Measurements from ENCODE around the gene MYL3. TPM values are rescaled to one million over a fixed set of nuclear protein-coding genes. Genes with fewer than 3 reads are reported as not detected.

MYL3 gene
- total RNA-seq, 1 donor from 2014 or later, result not detected

- H3K9me3 Mint-ChIP-seq (ENCODE audit: unreplicated experiment), result peaks cover 4% of the 10 kb centered on the region
- no peak for TF ChIP-seq CTCF (IDR thresholded peaks at IDR 0.05; ENCODE audit: partially characterized antibody, unreplicated experiment)
- no peaks in the 10 kb centered on the region for H3K4me1 Mint-ChIP-seq (ENCODE audit: low read depth, unreplicated experiment)
- H3K4me3 Mint-ChIP-seq (ENCODE audit: unreplicated experiment), result no peak overlapping the region
- H3K27ac Mint-ChIP-seq (ENCODE audit: unreplicated experiment), result no peak overlapping the region
- peaks cover 10% of the 10 kb centered on the region for H3K27me3 Mint-ChIP-seq (ENCODE audit: unreplicated experiment)
- no peaks in the 10 kb centered on the region for H3K36me3 Mint-ChIP-seq (ENCODE audit: unreplicated experiment)
- peak; percentile 13 for DNase-seq
Observed at GRCh38 chr3:46899151-46900006, 36.1 kb upstream of the MYL3 start.

- H3K36me3 Mint-ChIP-seq (ENCODE audit: unreplicated experiment), result no peaks in the 10 kb centered on the region
- no peaks in the 10 kb centered on the region for H3K4me1 Mint-ChIP-seq (ENCODE audit: low read depth, unreplicated experiment)
- H3K9me3 Mint-ChIP-seq (ENCODE audit: unreplicated experiment), result peaks cover 4% of the 10 kb centered on the region
- H3K4me3 Mint-ChIP-seq (ENCODE audit: unreplicated experiment), result no peak overlapping the region
- no peak overlapping the region for H3K27ac Mint-ChIP-seq (ENCODE audit: unreplicated experiment)
- no peak for TF ChIP-seq CTCF (IDR thresholded peaks at IDR 0.05; ENCODE audit: partially characterized antibody, unreplicated experiment)
- peak; percentile 35 for DNase-seq
- H3K27me3 Mint-ChIP-seq (ENCODE audit: unreplicated experiment), result peaks cover 12% of the 10 kb centered on the region
Observed at GRCh38 chr3:46898321-46899150, 35.3 kb upstream of the MYL3 start.

- H3K4me3 Mint-ChIP-seq (ENCODE audit: unreplicated experiment), result no peak overlapping the region
- no peak overlapping the region for H3K27ac Mint-ChIP-seq (ENCODE audit: unreplicated experiment)
- no peak for DNase-seq
- TF ChIP-seq CTCF (IDR thresholded peaks at IDR 0.05; ENCODE audit: partially characterized antibody, unreplicated experiment), result no peak
- no peaks in the 10 kb centered on the region for H3K36me3 Mint-ChIP-seq (ENCODE audit: unreplicated experiment)
- H3K27me3 Mint-ChIP-seq (ENCODE audit: unreplicated experiment), result peaks cover 13% of the 10 kb centered on the region
- no peaks in the 10 kb centered on the region for H3K4me1 Mint-ChIP-seq (ENCODE audit: low read depth, unreplicated experiment)
- H3K9me3 Mint-ChIP-seq (ENCODE audit: unreplicated experiment), result peaks cover 4% of the 10 kb centered on the region
Observed at GRCh38 chr3:46897829-46898320, 34.6 kb upstream of the MYL3 start.

GRCh38 chr3:46897031-46897430 lies 33.8 kb upstream of the MYL3 start:
- peaks cover 4% of the 10 kb centered on the region for H3K9me3 Mint-ChIP-seq (ENCODE audit: unreplicated experiment)
- H3K36me3 Mint-ChIP-seq (ENCODE audit: unreplicated experiment), result no peaks in the 10 kb centered on the region
- no peak overlapping the region for H3K27ac Mint-ChIP-seq (ENCODE audit: unreplicated experiment)
- H3K4me3 Mint-ChIP-seq (ENCODE audit: unreplicated experiment), result no peak overlapping the region
- H3K27me3 Mint-ChIP-seq (ENCODE audit: unreplicated experiment), result peaks cover 14% of the 10 kb centered on the region
- H3K4me1 Mint-ChIP-seq (ENCODE audit: low read depth, unreplicated experiment), result no peaks in the 10 kb centered on the region
- TF ChIP-seq CTCF (IDR thresholded peaks at IDR 0.05; ENCODE audit: partially characterized antibody, unreplicated experiment), result no peak
- no peak for DNase-seq

Measured in glutamatergic neuron (in vitro differentiated cells).